GM18907 (cell line): ENCODE results near the gene GMCL1.

Experiments
- ATAC-seq: cut with Tn5 transposase; IDR thresholded peaks from one replicate; pipeline ENCODE4 v1.9.1; 2021; ENCODE audit warnings: mild to moderate bottlenecking, moderate library complexity; ENCODE audit not compliant: unreplicated experiment

GMCL1 gene

GRCh38 chr2:69923116-69923515, 93.7 kb downstream of the GMCL1 start:
- ATAC-seq = no peak

GRCh38 chr2:69926849-69927515, 97.5 kb downstream of the GMCL1 start:
- ATAC-seq = no peak
